ENCODE data around the gene DNM1.
A peak's percentile ranks its signal among the peaks of the same experiment; 100 is the strongest.

GRCh38 chr9:128175726-128176125 is 27.5 kb upstream of the DNM1 start:
- TF ChIP-seq YY1 (IDR thresholded peaks at IDR 0.05; ENCODE audit: low read depth), result no peak
- no peak for TF ChIP-seq TAF1 (IDR thresholded peaks at IDR 0.05; ENCODE audit: low read depth)
- TF ChIP-seq NFIC (IDR thresholded peaks at IDR 0.05), result peak; percentile 92
- no peak for TF ChIP-seq REST (IDR thresholded peaks at IDR 0.05; ENCODE audit: low read depth)
